Type B pancreatic cell (in vitro differentiated cells): ENCODE measurements around the gene GABRD. TPM values are rescaled to one million over a fixed set of nuclear protein-coding genes. Genes with fewer than 3 reads are reported as not detected.

Experiments used
- DNase-seq: peaks from one replicate; pipeline ENCODE4 v3.0.0; 2021; ENCODE audit warnings: mixed read lengths; ENCODE audit not compliant: unreplicated experiment; ENCODE audit errors: extremely low spot score
- H3K27ac Mint-ChIP-seq: 2 replicates; pipeline ENCODE4 v1.8.0; 2021; ENCODE audit warnings: mild to moderate bottlenecking, mixed read lengths
- H3K27me3 Mint-ChIP-seq: 2 replicates; pipeline ENCODE4 v1.8.0; 2021; ENCODE audit warnings: mixed read lengths
- H3K36me3 Mint-ChIP-seq: 2 replicates; pipeline ENCODE4 v1.8.0; 2021; ENCODE audit warnings: mixed read lengths
- H3K4me1 Mint-ChIP-seq: one replicate; pipeline ENCODE4 v1.8.0; 2021; ENCODE audit warnings: mixed read lengths; ENCODE audit not compliant: unreplicated experiment
- H3K4me3 Mint-ChIP-seq: 2 replicates; pipeline ENCODE4 v1.8.0; 2021; ENCODE audit warnings: mild to moderate bottlenecking, mixed read lengths
- H3K9me3 Mint-ChIP-seq: 2 replicates; pipeline ENCODE4 v1.8.0; 2021; ENCODE audit warnings: mixed read lengths
- total RNA-seq: library from RNA; stranded (reverse); gene quantifications from 2 replicates; pipeline ENCODE4 v1.2.1, GENCODE V29; 2021; ENCODE audit warnings: low replicate concordance
- TF ChIP-seq, protein P1 (sequence below): fragments of 200-600 bp; sonication (generic); conservative IDR thresholded peaks from 2 replicates; pipeline ENCODE4 v1.5.0; 2021; ENCODE audit warnings: antibody characterized with exemption, mild to moderate bottlenecking

Gene GABRD
- total RNA-seq, 1 donor from 2014 or later, result 0.43 TPM

DNA sequence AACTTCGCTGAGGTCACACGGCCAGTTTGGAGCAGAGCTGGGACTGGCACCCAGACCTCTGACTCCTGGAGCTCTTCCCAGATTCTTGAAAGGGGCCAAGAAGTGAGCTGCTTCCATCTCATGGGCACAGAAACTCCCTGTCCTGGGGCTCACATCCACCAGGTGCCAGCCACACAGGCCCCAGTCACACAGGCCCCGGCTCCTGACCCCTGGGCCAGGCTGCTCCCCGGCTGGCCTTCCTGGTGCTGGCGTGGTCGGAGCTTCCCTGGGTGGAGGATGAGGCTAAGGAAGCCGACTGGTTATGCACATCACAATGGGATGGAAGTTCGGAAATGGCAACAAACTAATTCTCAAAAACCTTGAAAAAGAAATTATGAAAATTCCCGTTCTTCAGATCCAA, 3.0 kb upstream of the GABRD start:
- H3K4me1 Mint-ChIP-seq, result no peaks in the 10 kb centered on the region
- no peaks in the 10 kb centered on the region for H3K9me3 Mint-ChIP-seq
- TF ChIP-seq, protein P1, sequence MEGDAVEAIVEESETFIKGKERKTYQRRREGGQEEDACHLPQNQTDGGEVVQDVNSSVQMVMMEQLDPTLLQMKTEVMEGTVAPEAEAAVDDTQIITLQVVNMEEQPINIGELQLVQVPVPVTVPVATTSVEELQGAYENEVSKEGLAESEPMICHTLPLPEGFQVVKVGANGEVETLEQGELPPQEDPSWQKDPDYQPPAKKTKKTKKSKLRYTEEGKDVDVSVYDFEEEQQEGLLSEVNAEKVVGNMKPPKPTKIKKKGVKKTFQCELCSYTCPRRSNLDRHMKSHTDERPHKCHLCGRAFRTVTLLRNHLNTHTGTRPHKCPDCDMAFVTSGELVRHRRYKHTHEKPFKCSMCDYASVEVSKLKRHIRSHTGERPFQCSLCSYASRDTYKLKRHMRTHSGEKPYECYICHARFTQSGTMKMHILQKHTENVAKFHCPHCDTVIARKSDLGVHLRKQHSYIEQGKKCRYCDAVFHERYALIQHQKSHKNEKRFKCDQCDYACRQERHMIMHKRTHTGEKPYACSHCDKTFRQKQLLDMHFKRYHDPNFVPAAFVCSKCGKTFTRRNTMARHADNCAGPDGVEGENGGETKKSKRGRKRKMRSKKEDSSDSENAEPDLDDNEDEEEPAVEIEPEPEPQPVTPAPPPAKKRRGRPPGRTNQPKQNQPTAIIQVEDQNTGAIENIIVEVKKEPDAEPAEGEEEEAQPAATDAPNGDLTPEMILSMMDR, result no peak
- H3K36me3 Mint-ChIP-seq, result no peaks in the 10 kb centered on the region
- H3K4me3 Mint-ChIP-seq, result no peak overlapping the region
- no peak for DNase-seq
- H3K27ac Mint-ChIP-seq, result no peak overlapping the region
- H3K27me3 Mint-ChIP-seq, result peaks cover 75% of the 10 kb centered on the region

DNA sequence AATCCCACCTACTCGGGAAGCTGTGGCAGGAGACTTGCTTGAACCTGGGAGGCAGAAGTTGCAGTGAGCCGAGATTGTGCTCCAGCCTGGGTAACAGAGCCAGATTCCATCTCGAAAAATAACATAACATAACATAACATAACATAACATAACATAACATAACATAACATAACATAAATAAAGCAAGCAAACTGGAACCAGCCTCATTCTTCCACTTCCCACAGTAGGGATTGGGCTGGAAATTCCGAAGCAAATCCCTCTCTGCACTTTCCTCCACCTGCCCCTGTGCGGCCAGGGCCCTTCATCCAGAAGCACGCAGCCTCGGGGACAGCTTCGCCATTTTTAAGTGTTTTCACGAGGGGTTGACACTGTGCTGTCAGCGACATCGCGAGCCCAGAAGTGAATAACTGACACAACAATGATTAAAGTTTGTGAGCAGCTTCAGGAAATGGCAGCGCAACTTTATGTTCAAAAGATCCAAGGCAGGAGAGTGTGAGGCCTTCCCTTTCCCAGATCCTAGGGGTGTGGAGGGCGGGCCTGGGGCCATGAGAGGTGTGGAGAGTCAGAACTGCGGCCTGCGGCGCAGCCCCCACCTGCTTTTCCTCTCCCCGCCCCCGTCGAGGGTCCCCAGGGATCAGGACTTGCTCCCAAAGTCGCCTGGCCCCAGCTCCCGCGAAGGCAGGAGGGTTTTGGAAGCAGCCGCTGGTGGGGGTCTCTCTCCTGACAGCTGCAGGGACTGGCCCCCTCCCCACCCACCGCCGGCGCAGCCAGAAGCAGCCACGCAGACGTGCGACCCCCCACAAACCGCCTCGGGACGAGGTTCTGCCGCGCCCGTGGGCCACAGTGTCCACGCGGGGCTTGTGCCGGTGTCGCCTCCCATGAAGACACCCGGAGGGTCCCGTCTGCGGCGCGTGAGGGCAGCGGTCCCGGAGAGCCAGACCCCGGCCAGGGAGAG, 651 bp upstream of the GABRD start:
- Mint-ChIP-seq H3K36me3 (no peaks in the 10 kb centered on the region), H3K4me1 (no peaks in the 10 kb centered on the region), H3K4me3 (peak overlapping the region; percentile 87), H3K27ac (peak overlapping the region; percentile 63), H3K27me3 (peaks cover 83% of the 10 kb centered on the region), H3K9me3 (no peaks in the 10 kb centered on the region)
- TF ChIP-seq, protein P1, result no peak
- no peak for DNase-seq

DNA sequence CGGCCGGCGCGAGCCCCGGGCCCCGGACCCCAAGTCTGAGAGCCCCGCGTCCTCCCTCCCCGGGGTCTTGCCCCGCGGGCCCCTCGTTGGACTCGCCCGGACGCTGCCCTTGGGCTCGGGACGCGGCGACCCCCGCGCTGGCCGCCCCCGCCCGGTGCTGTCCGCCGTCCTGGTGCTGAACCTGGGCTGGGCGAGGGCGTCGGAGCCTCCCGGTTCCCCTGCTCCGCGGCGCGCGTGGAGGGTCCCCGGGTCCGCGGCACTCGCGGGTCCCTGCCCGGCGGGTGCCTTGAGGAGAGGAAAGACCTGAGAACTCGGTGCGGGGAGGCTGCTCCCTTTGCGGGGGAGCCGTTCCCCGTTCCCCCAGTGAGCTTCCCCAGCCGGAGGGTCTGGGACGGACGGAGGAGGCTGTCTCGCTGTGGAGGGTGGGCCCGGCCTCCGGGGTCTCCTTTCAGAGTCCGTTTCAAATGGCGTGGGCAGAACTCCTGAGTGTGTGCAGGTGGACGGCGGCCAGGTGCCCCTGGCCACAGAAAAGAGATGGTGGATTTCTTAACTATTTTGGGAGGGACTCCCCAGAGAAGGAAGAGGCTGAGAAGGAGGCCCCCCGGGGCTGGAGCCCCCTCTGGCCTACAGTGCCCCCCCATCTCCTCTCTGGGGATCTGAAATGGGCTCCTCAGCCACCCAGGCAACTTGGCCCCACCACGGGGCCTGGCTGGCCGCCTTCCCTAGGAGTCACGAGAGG, 595 bp downstream of the GABRD start:
- no peak for DNase-seq
- peak overlapping the region; percentile 34 for H3K4me3 Mint-ChIP-seq
- no peaks in the 10 kb centered on the region for H3K36me3 Mint-ChIP-seq
- H3K27ac Mint-ChIP-seq, result no peak overlapping the region
- TF ChIP-seq, protein P1, result no peak
- H3K4me1 Mint-ChIP-seq, result no peaks in the 10 kb centered on the region
- H3K9me3 Mint-ChIP-seq, result no peaks in the 10 kb centered on the region
- H3K27me3 Mint-ChIP-seq, result peaks cover 79% of the 10 kb centered on the region

DNA sequence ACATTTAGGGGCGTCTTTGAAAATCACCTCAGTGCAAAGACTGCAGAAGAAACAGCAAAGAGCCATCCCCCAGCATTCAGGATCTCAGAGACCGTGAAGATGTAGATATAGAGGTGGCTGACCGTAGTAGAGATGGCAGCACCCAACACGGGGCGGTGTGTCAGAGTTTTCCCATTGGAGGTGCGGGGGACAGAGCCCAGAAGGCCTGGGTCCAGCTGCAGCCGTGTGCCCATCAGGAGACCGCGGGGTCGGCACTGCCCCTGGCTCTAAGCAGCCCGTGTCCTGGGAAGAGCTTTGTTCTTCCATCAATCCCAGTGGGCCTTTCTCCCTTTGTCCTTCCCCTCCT, 1.1 kb downstream of the GABRD start:
- Mint-ChIP-seq H3K36me3 (no peaks in the 10 kb centered on the region), H3K9me3 (no peaks in the 10 kb centered on the region), H3K27ac (no peak overlapping the region), H3K4me1 (no peaks in the 10 kb centered on the region), H3K27me3 (peaks cover 73% of the 10 kb centered on the region), H3K4me3 (peak overlapping the region; percentile 34)
- DNase-seq, result no peak
- TF ChIP-seq, protein P1, result no peak

DNA sequence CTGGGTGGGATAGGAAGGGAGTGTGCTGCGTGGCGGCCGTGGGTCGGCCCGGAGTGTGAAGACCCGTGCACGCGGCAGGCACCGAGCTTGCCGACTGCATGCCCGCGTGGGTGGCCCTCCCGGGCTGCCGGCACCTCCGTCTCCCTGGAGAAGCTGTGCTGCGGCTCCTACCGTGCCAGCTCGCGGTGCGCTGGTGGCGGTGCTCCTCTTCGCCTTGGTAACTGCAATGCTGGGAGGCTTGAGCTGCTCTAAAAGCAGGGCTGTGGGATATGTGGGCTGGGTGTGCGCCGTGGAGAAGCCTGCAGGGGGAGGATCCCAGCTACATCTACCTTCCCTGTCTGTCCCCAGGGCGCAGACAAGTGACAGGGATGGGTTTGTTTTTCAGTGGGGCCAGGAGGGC, 2.4 kb downstream of the GABRD start:
- Mint-ChIP-seq H3K9me3 (no peaks in the 10 kb centered on the region), H3K4me3 (peak overlapping the region; percentile 25), H3K4me1 (no peaks in the 10 kb centered on the region), H3K36me3 (no peaks in the 10 kb centered on the region), H3K27ac (no peak overlapping the region), H3K27me3 (peaks cover 60% of the 10 kb centered on the region)
- no peak for DNase-seq
- TF ChIP-seq, protein P1, result no peak
